Inflammatory macrophage (primary cell): ENCODE measurements around the gene WFDC12.
"Not testable (repeated sequence)": the region's sequence is repeated elsewhere in the genome, so short reads cannot be mapped to it uniquely, and the experiment has no call there.

Experiments used
- DNase-seq, 2 donors: peaks; one replicate each; pipeline ENCODE4 v3.0.0-alpha.2; 2020 to 2022
- total RNA-seq, 18 experiments: gene quantifications; one replicate each; lab custom pipeline; 2026; ENCODE audit warnings: mixed read lengths in 6 of 18, inconsistent platforms in 2 of 18; lab: John Stamatoyannopoulos, UW

WFDC12 gene, protein sequence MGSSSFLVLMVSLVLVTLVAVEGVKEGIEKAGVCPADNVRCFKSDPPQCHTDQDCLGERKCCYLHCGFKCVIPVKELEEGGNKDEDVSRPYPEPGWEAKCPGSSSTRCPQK
- total RNA-seq = 0 to 0.05 (median 0) reads per million in 18 experiments

DNA sequence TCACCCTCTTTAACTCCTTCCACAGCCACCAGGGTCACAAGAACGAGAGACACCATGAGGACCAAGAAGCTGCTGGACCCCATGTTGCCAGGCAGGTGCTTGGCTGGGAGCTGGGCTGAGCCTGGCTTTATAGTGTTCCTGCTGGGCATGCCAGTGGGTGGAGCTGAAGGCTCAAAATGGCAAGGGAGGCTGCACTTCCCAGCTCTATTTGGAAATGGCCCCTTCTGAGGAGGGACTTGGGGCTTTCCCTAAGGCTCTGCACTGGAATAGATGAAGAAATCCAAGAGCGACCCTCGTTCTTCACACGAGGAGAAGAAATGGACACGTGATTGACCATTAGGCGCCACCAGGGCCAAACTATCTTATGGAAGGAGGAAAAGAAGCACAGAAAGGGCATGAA is at the start of gene WFDC12:
TSS of gene WFDC12 (minus strand) at position 101 of the 400 bp plus-strand sequence. CDS start at position 83, 18 bp downstream.
- no peak for DNase-seq

DNA sequence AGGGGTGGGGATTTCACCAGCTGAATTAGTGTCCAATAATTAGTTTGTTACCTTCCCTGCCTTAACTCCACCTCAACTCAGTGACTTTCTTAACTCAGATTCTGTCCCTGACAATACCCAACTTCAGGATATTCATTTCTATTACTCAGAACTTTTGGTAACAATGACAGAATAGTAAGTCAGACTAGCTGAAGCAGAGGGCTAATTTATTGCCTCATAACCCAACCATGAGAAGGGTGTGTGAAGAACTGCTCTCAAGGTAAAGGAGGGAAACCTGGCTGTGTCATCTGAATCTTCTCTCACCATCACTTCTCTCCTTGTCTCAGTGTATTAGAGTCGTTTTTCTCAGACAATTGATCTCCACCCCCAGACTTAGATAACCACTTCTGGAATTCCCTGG is 49.3 kb upstream of the WFDC12 start:
- no peak for DNase-seq

DNA sequence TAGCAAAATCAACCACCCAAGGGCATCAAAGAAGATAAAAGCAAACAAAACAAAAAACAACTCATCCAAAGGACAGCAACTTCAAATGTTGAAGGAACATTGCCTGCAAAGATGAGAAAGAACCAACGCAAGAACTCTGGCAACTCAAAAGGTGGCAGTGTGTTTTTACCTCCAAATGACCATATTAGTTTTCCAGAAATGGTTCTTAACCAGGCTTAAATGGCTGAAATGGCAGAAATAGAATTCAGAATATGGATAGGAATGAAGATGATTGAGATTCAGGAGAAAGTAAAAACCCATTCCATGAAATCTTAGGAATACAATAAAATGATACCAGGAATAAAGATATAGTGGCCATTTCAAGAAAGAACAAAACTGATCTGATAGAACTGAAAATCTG is 40.6 kb upstream of the WFDC12 start:
- DNase-seq = no peak

DNA sequence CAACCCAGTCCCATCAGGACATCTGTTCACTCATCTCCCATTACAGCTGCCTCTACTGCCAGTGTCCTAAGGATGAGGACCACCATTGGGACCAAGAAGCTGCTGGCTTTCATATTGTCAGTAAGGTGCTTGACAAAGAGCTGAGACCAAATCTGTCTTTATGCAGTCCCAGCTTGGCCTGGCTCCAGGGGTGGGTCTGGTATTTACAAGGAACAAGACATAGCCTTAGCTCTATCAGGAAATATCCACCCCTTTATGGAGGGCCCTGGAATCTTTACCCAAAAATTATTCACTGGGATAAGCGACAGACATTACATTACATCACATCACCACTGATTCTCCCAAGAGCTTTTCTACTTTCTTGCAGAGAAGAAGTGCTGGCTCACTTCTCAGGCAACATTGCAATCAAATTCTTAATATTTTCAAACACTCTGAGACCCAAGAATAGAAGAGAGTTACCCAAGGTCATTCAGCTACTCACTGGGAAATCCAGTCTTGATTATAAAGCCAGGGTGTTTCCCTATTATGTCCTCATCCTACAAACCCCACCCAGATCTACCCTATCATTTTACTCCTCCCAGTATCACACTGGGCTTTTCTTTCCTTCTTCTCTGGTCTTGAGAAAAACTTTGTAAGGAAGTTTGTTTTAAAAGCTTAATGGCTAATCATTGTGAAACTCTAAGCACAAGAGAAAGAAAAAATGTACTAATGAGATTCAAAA is 39.0 kb upstream of the WFDC12 start:
- DNase-seq = no peak

DNA sequence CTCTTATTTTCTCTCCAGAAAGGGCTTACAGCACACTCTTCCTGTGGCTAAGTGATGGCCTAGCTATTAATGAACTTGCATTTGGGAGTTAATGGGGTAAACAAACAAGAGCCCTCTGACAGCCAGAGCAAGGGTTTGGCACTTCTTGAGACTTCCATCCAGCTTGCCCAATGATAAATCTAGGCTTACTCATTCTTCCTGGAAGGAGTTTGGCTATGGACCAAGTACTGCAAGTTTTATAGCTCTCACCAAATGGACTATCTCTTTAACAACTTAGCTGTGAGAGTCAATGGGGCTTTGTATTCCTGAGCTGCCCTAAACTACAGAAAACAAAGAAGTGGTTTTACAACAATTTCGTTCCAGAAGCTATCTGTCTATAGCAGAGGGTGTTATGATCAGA is 33.7 kb upstream of the WFDC12 start:
- no peak for DNase-seq

DNA sequence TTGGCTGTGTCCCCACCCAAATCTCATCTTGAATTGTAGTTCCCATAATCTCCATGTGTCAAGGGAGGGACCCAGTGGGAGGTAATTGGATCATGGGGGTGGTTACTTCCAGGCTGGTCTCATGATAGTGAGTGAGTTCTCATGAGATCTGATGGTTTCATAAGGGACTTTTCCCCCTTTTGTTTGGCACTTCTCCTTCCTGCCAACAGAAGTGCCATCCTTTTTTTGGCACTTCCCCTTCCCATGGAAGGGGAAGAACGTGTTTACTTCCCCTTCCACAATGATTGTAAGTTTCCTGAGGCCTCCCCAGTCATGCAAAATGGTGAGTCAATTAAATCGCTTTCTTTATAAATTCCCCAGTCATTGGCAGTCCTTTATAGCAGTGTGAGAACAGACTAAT is 32.4 kb upstream of the WFDC12 start:
- peak; percentile 53 to 67 for DNase-seq

DNA sequence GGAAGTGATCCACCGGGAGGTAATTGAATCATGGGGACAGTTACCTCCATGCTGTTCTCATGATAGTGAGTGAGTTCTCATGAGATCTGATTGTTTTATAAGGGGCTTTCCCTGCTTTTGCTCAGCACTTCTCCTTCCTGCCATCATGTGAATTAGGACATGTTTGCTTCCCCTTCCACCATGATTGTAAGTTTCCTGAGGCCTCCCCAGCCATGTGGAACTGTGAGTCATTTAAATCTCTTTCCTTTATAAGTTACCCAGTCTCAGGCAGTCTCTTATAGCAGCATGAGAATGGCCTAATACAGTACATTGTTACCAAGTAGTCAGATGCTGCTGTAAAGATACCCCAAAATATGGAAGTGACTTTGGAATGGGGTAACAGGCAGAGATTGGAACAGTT is 30.5 kb upstream of the WFDC12 start:
- peak; percentile 23 to 28 for DNase-seq

DNA sequence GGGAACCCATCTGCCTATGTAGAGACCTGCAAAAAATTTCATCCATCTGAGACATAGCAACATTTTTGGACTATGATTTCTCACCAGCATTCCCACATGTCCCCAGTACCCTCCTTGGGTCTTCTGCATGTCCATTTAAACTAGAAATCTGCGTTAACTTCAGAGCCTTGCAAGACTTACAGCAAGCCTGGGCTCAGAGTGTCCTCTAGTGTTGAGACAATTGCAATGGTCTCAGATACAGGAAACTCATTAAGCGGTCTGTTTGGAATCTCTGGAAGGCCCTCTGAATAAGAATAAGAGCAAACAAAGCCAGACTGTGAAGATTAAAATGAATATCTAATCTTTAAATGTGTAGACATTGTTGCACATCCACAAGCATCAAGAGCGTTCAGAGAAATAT is 29.9 kb upstream of the WFDC12 start:
- no peak for DNase-seq

DNA sequence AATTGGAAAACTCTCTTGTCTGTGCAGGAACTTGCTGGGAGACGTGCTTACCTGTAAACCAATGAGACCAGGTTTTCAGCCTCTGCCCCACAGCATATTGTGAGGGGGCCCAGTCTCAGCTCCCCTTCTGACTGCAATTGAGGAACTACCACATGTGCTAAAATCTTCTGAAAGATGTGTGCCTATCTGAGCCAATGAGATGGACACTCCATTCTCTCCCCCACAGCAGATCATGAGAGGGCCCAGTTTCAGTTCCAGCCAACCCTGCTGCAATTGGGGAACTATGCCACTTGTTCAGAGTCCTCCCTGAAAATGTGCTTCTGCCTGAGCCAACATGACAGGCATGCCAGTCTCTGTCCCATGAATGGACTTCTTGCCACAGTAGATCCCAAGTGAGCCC is 29.5 kb upstream of the WFDC12 start:
- DNase-seq = peak; percentile 82

DNA sequence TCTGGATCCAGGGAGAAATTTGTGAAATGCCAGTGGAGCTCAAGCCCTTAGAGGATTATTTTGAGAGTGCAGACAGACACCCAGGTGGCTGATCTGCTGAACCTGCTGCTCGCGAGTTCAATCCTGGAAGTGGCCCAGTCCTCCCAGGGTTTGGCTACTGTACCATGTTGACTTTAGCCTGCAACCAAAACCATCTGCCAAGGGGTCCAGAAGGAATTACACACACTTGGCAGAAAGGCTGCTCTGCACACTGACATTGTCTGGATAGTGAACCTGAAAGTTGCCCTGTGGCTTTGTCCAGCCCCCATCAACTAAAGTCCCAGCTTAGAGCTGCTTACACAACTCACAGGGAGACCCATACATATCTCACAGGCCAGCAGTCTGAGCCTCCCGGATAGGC is 28.9 kb upstream of the WFDC12 start:
- no peak for DNase-seq

DNA sequence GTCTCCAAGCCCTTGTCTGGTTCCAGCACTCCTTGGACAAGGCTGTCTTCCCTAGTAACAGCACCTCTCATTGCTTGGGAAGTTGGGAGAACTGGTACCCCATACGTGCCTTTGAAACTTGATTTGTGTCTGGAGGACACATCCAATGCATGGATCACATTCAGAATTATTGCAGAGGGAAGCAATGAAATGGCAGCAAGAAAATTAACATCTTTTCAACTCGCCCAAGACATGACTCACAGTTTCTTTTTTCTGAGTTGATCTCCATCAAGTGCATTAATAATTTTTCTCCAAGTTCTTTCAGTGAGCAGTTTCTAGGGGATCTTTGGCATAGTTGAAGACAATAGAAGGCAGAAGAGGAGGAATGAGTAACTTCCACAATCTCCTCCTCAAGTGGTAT is 28.1 kb upstream of the WFDC12 start:
- DNase-seq = no peak

DNA sequence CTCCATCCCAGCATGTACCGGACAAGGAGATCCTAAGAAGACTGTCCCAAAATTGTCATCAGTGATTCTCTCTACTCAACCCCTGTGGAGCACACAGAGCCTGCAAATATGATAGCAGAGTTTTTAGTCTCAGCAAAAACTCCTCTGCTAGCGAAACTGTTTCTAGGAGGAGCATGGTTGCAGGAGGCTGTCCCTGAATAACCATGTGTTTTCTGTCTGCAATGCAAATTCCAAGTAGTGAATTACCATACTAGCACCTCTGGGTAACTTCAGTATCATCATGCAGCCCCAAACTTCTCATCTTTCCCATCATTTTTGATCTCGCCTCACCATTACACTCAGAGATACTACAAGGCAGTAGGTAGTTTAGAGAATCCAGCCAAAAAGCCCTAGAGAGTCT is 24.8 kb upstream of the WFDC12 start:
- DNase-seq = no peak

DNA sequence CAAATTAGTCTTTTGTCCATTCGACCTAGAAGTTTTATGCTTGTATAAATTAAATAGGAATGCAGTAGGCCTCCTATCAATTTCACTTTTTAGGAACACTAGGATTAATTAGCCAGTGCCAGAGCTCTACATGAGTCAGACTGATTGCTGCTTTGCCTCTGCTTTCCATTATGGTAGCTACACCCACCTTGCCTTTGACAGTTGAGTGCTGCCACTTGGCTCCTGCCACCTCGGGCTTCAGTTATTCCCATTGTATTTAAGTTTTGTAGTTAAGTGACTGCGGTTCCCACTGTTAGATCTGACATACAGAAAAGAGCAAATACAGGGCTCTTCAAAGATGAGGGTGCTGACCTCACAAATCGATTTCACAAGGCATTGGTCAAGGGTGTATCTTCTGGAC is 16.6 kb upstream of the WFDC12 start:
- no peak for DNase-seq

DNA sequence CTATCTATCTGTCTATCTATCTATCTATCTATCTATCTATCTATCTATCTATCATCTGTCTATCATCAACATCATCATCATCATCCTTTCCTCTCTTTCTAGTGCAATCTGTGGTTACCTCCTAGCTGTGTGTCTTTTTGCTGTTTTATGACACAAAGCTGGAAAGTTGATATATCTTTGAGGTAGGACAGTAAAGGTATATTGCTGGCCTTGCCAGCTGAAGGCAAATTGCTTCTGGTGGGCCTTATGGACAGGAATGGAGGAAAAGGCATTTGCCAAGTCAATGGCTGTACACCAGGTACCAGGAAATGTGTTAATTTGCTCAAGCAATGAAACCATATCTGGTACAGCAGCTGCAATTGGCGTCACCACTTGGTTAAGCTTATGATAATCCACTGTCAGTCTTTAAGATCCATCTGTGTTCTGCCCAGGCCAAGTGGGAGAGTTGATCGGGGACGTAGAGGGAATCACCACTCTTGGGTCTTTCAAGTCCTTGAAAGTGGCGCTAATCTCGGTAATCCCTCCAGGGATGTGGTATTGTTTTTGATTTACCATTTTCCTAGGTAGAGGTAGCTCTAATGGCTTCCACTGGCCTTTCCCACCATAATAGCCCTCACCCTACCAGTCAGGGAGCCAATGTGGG is 15.6 kb upstream of the WFDC12 start:
- DNase-seq = not testable (repeated sequence)

DNA sequence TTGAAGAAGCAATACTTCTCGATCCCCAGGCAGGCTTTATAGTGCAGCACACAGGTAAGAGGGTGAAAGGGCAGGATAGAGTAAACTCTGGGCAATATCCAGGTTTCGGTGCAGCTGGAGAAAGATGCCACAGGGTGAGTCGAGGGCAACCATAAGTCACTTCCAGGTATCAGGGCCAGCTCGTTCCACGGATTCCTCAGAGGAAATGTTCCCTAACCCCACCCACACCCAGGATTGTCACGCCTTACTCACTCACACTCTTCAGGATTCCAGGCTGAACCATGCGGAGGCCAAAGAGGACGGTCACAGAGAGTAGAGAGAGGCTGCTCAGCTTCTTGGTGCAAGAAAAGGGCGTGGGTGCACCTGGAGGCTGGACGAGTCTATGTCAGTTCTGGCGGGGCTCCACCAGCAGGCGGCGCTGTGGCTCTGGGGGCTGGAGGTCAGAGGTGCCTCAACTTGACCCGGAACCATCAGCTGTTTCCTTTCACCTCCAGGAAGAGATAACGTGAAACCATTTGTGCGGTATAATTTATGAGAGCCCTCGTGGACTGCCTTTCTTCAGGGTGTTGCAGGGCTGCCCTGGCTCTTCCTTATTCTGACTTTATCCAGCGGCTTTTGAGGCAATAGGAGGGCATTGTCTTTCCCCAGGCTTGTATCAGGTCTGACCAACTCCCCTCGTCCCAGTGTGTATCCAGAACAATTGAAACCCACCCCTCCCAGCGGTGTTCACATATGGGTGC is 14.5 kb upstream of the WFDC12 start:
- peak; percentile 71 for DNase-seq

DNA sequence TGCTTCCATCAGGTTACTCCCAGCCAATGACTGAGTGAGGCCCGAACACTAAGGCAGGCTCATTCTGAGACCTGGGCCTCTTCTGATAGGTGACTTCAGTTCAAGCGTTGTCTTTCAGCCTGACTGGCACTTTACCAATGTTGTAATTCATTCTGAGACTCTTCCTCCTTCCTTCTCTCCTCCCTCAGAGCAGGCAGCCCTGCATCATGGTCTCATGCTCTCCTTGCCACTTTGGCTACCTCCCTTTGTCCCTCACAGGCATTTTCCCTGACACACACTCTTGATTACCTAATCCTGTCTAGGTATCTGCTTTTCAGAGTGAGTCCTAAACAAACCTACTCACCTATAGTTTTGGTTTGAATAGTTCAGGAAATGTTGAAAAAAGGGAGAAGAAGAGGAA is 12.6 kb upstream of the WFDC12 start:
- DNase-seq = no peak

DNA sequence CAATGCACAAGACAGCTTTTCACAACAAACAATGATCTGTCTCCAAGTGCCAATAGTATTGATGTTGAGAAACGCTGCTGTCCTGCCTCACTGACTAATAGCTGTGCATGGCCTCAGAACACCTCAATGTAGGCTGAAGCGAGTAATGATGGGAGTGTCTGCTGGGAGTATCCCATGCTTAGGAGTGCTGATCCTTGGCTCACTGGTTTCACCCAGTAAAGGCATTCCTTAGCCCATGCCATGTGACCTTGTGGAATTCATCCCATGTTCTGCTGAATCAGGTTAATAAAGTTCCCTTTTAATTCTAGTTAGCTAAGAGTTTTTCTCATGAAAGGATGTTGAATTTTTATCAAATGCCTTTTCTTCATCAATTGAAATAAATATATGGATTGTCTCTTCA is 3.8 kb upstream of the WFDC12 start:
- DNase-seq = no peak

DNA sequence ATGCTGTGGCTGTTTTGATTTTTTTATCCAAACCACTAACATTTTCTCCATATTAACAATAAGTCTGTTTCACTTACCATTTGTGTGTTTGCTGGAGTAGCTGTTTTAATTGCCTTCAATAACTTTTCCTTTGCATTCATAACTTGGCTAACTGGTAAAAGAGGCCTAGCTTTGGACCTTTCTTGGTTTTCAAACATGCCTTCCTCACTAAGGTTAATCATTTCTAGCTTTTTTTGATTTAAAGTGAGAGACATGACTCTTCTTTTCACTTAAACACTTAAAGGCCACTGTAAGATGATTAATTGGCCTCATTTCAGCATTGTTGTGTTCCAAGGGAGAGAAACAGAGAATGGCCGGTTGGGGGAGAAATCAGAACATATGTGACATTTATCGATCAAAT is 2.9 kb downstream of the WFDC12 start:
- DNase-seq = no peak

DNA sequence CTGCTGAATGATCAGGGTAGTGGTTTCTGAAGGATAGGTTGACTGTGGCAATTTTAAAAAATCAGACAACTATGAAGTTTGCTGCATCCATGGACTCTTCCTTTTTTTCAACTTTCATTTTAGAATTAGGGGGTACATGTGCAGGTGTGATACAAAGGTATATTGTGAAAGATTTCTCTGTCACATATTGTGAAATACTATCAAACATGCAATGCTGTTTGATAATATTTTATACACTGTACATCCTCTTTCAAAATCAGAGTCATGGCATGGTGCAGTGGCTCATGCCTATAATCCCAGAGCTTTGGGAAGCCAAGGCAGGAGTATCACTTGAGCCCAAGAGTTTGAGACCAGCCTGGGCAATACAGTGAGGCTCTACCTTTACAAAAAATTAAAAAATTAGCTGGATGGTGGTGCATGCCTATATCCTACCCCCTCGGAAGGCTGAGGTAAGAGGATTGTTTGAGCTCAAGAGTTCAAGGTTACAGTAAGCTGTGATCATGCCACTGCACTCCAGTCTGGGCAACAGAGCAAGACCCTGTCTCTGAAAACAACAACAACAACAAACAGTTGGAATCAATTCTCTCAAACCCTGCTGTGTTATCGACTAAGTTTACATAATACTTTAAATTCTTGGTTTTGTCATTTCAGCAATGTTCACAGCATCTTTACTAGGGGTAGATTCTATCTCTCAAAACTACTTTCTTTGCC is 4.6 kb downstream of the WFDC12 start:
- DNase-seq = no peak

DNA sequence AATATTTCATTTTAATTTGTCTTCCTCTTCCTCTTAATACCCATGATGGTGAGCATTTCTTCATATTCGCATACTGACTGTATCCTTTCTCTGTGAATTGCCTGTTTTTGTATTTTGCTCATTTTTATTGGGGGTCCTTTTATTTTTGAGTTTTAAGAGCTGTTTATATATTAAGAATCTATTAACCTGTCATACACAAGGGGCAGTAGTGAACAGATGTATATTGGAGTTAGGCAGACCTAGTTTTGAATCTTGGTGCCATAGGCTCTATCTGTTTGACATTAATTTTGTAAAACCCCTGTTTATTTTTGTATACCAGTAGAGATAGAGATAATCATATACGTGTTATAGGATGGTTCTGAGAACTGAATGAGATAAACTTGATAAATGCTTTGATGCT is 6.2 kb downstream of the WFDC12 start:
- no peak for DNase-seq

DNA sequence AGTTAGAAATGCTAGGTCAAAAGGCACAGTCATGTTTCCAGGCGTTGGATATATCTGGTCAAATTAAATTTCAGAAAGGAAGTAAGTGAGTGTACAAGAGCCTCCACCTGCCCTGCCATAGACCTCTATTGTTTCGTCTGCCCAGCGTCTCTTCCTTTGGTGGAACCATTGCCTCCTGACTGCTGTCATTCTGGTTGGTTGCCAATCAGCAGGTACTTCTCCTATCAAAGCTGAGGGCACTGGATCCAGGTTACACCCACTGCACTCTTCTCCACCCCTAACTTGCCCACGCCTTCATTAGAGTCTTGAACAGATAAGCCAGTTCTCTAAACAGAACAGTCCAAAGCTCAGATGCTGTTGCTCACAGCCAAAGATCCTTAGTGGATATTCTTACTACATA is 6.7 kb downstream of the WFDC12 start:
- DNase-seq = no peak

DNA sequence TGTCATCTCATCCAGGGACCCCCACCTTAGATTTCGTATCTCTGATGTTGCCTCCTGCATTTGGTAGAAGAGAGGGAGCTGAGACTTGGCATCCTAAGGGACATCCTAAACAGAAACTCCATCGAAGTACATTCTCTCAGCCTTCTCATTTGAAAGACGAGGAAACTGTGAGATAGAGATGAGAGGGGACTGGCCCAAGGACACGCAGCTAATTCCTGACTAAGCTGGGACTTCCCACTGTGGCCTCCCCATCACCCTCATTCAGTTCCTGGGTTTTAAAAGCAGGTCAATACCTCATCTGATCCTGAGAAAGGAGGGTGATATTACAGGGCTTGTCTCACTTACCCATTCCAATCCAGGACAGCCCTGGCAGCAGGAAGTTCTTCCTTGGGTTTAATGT is 8.4 kb downstream of the WFDC12 start:
- no peak for DNase-seq

DNA sequence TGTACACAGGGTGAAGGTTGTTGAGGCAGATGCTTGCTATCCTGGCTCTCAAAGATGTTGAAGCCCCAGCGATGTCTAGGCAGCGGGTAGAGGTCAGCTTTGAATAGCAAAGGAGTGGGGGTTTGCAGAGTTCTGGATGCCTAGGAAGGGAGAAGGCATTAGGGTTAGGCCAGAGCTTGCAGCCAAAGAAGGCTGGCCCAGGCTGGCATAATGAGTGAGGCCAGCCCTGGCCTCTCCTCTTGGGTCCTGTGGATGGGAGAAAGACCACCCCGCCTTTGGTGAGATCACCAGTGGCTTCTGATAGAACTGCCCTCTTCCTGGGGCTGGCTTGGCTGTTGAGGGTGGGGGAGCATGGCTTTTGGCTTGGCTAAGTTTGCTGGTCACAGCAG is 8.9 kb downstream of the WFDC12 start:
- no peak for DNase-seq
